HCT116 (cell line): Measurements from ENCODE around the gene FAM151A. TPM values are rescaled to one million over a fixed set of nuclear protein-coding genes. Genes with fewer than 3 reads are reported as not detected.

ENCODE experiments used
- ATAC-seq: fragments of 200-7000 bp; cut with Tn5 transposase; 2 replicates; pipeline ENCODE4 v1.9.1; 2020; ENCODE audit warnings: mild to moderate bottlenecking, moderate library complexity
- BruUV-seq: library from RNA; stranded (reverse); fragments of 400-500 nt; replicated peaks from 2 replicates; lab custom pipeline; 2021; lab: Mats Ljungman, UMichigan
- CTCF ChIA-PET: fragments of 300-600 bp; sonication (Branson Sonifier 250); formaldehyde crosslinking; loops from one replicate; lab custom pipeline; 2021; ENCODE audit warnings: antibody characterized with exemption; lab: Charles Lee
- POLR2A ChIA-PET: fragments of 300-600, 350-600 bp; sonication (Branson Sonifier 250); formaldehyde crosslinking; loops from one replicate; lab custom pipeline; 2021; ENCODE audit warnings: antibody characterized with exemption; lab: Charles Lee
- RAD21 ChIA-PET, 2 experiments: fragments of 300-600 bp; sonication (Branson Sonifier 250); formaldehyde crosslinking; loops; one replicate each; lab custom pipeline; 2023; ENCODE audit warnings: low total read pairs in 2 of 2; ENCODE audit not compliant: uncharacterized antibody in 2 of 2, unreplicated experiment in 2 of 2, low non-redundant PET in 1 of 2; lab: Charles Lee
- DNase-seq: peaks from one replicate; pipeline ENCODE4 v3.0.0-alpha.2; 2010; ENCODE audit warnings: low read depth, low spot score
- H2AFZ ChIP-seq: fragments of 200-600 bp; shearing (Covaris generic), sonication (generic); 2 replicates; pipeline ENCODE4 v1.6.1; 2017; ENCODE audit warnings: low read depth, mixed run types, mixed read lengths, antibody characterized with exemption, low read length; ENCODE audit not compliant: poor library complexity, severe bottlenecking
- H3K27ac ChIP-seq: 2 replicates; pipeline ENCODE4 v1.5.1; 2012; ENCODE audit warnings: low read depth, low read length
- H3K27me3 ChIP-seq: fragments of 200-600 bp; sonication (generic); 2 replicates; pipeline ENCODE4 v1.6.1; 2016; ENCODE audit warnings: mixed run types, low read length, mixed read lengths; ENCODE audit not compliant: insufficient read depth
- H3K36me3 ChIP-seq, 2 experiments: fragments of 200-500 bp in 1 of 2; fragments of 200-600 bp in 1 of 2; sonication (Bioruptor generic) in 1 of 2; sonication (generic) in 1 of 2; 2 replicates each; pipeline versions ENCODE4 v1.5.1 to v1.6.1; 2014 to 2016; ENCODE audit warnings: low read length in 2 of 2, inconsistent platforms in 1 of 2, mixed read lengths in 1 of 2, mixed run types in 1 of 2; ENCODE audit not compliant: insufficient read depth in 2 of 2, control insufficient read depth in 1 of 2
- H3K4me1 ChIP-seq, 2 experiments: fragments of 200-600 bp in 1 of 2; sonication (generic) in 1 of 2; 2 replicates each; pipeline versions ENCODE4 v1.5.1 to v1.6.1; 2012 to 2017; ENCODE audit warnings: low read length in 2 of 2, inconsistent platforms in 1 of 2, mild to moderate bottlenecking in 1 of 2, mixed read lengths in 1 of 2, mixed run types in 1 of 2, moderate library complexity in 1 of 2; ENCODE audit not compliant: insufficient read depth in 2 of 2, control insufficient read depth in 1 of 2
- H3K4me2 ChIP-seq: fragments of 200-600 bp; sonication (generic); 2 replicates; pipeline ENCODE4 v1.6.1; 2017; ENCODE audit warnings: mixed run types, low read length, mixed read lengths
- H3K4me3 ChIP-seq, 2 experiments: fragments of 200-600 bp in 1 of 2; sonication (generic) in 1 of 2; replicated peaks in 1 of 2; 2 replicates each; pipeline ENCODE4 v1.5.1; 2011 to 2016; ENCODE audit warnings: low read length in 2 of 2, control low read depth in 1 of 2, low read depth in 1 of 2, mild to moderate bottlenecking in 1 of 2, mixed read lengths in 1 of 2, mixed run types in 1 of 2
- H3K79me2 ChIP-seq: fragments of 200-600 bp; sonication (generic); 2 replicates; pipeline ENCODE4 v1.6.1; 2017; ENCODE audit warnings: mild to moderate bottlenecking, mixed run types, low read length, moderate library complexity, mixed read lengths; ENCODE audit not compliant: insufficient read depth
- H3K9ac ChIP-seq: fragments of 200-600 bp; sonication (generic); 2 replicates; pipeline ENCODE4 v1.6.1; 2016; ENCODE audit warnings: low read length, mixed read lengths
- H3K9me2 ChIP-seq: fragments of 200-600 bp; sonication (generic), shearing (Covaris generic); 2 replicates; pipeline ENCODE4 v1.6.1; 2017; ENCODE audit warnings: mixed run types, mild to moderate bottlenecking, moderate library complexity; ENCODE audit not compliant: insufficient read depth
- H3K9me3 ChIP-seq, 2 experiments: fragments of 200-500 bp in 1 of 2; fragments of 200-600 bp in 1 of 2; sonication (Bioruptor generic) in 1 of 2; sonication (generic) in 1 of 2; 2 replicates each; pipeline ENCODE4 v1.6.1; 2014 to 2017; ENCODE audit warnings: low read length in 2 of 2, mixed read lengths in 2 of 2, inconsistent platforms in 1 of 2, low read depth in 1 of 2, mild to moderate bottlenecking in 1 of 2, mixed run types in 1 of 2, moderate library complexity in 1 of 2; ENCODE audit not compliant: control insufficient read depth in 1 of 2, insufficient read depth in 1 of 2
- H4K20me1 ChIP-seq: fragments of 200-600 bp; sonication (generic), shearing (Covaris generic); 2 replicates; pipeline ENCODE4 v1.6.1; 2017; ENCODE audit warnings: mixed run types, mild to moderate bottlenecking, moderate library complexity; ENCODE audit not compliant: insufficient read depth
- CBX3 ChIP-seq: IDR thresholded peaks from 2 replicates; pipeline ENCODE4 v1.6.1; 2012; ENCODE audit warnings: low read depth
- CEBPB ChIP-seq: IDR thresholded peaks from 2 replicates; pipeline ENCODE4 v1.6.1; 2012; ENCODE audit warnings: low read depth
- EGR1 ChIP-seq: IDR thresholded peaks from 2 replicates; pipeline ENCODE4 v1.6.1; 2012; ENCODE audit warnings: low read depth
- ELF1 ChIP-seq: IDR thresholded peaks from 2 replicates; pipeline ENCODE4 v1.6.1; 2012; ENCODE audit warnings: low read depth, borderline replicate concordance
- EZH2 ChIP-seq: fragments of 200-600 bp; sonication (generic); IDR thresholded peaks from 2 replicates; pipeline ENCODE4 v1.6.1; 2017; ENCODE audit warnings: antibody characterized with exemption, mixed run types
- EZH2phosphoT487 ChIP-seq: fragments of 200-600 bp; IDR thresholded peaks from 2 replicates; pipeline ENCODE4 v1.6.1; 2018; ENCODE audit warnings: antibody characterized with exemption, borderline replicate concordance
- FOSL1 ChIP-seq: IDR thresholded peaks from 2 replicates; pipeline ENCODE4 v1.6.1; 2012; ENCODE audit warnings: low read depth
- JUND ChIP-seq: IDR thresholded peaks from 2 replicates; pipeline ENCODE4 v1.6.1; 2012
- POLR2A ChIP-seq: IDR thresholded peaks from 2 replicates; pipeline ENCODE4 v1.7.0; 2011; ENCODE audit warnings: borderline replicate concordance; ENCODE audit not compliant: insufficient read depth, insufficient read length; ENCODE audit errors: extremely low read depth
- POLR2AphosphoS5 ChIP-seq: IDR thresholded peaks from 2 replicates; pipeline ENCODE4 v1.6.1; 2011; ENCODE audit warnings: mild to moderate bottlenecking, low read depth, low read length, moderate library complexity
- RAD21 ChIP-seq: IDR thresholded peaks from 2 replicates; pipeline ENCODE4 v1.6.1; 2012; ENCODE audit warnings: low read depth, mild to moderate bottlenecking
- SIN3A ChIP-seq: IDR thresholded peaks from 2 replicates; pipeline ENCODE4 v1.6.1; 2012; ENCODE audit warnings: low read depth
- SP1 ChIP-seq: IDR thresholded peaks from 2 replicates; pipeline ENCODE4 v1.6.1; 2012; ENCODE audit warnings: low read depth
- SRF ChIP-seq: IDR thresholded peaks from 2 replicates; pipeline ENCODE4 v1.6.1; 2012; ENCODE audit warnings: low read depth
- TCF7L2 ChIP-seq: IDR thresholded peaks from 2 replicates; pipeline ENCODE4 v1.7.0; 2011; ENCODE audit warnings: borderline replicate concordance, inconsistent platforms; ENCODE audit not compliant: insufficient read depth, insufficient read length; ENCODE audit errors: extremely low read depth
- YY1 ChIP-seq: IDR thresholded peaks from 2 replicates; pipeline ENCODE4 v1.6.1; 2011; ENCODE audit warnings: low read length, low read depth, moderate library complexity, mild to moderate bottlenecking; ENCODE audit not compliant: insufficient replicate concordance; ENCODE audit errors: extremely low read depth
- ZFX ChIP-seq: fragments of 450-650 bp; IDR thresholded peaks from 2 replicates; pipeline ENCODE4 v1.6.1; 2017
- intact Hi-C: fragments of 100-400 bp; cut with micrococcal nuclease; formaldehyde crosslinking; loops from 2 replicates; pipeline ENCODE4 v1.10.0; 2022
- total RNA-seq: library from RNA; stranded (reverse); gene quantifications from one replicate; pipeline ENCODE4 v1.2.1, GENCODE V29; 2021; ENCODE audit not compliant: unreplicated experiment
- TF ChIP-seq, protein P1 (sequence below): IDR thresholded peaks from 2 replicates; pipeline ENCODE4 v1.6.1; 2012
- TF ChIP-seq, protein P2 (sequence below): IDR thresholded peaks from 2 replicates; pipeline ENCODE4 v1.6.1; 2011; ENCODE audit warnings: mild to moderate bottlenecking, low read length, moderate library complexity; ENCODE audit not compliant: insufficient replicate concordance; ENCODE audit errors: extremely low read depth
- TF ChIP-seq, protein P3 (sequence below): IDR thresholded peaks from 2 replicates; pipeline ENCODE4 v1.6.1; 2012
- TF ChIP-seq, protein P4 (sequence below), 3 experiments: fragments of 200-600 bp in 1 of 3; sonication (generic) in 1 of 3; IDR thresholded peaks in 2 of 3; conservative IDR thresholded peaks in 1 of 3; 2 replicates each; pipeline ENCODE4 v1.5.1; 2012 to 2017; ENCODE audit warnings: low read depth in 2 of 3, low read length in 2 of 3, antibody characterized with exemption in 1 of 3, borderline replicate concordance in 1 of 3, control low read depth in 1 of 3, mild to moderate bottlenecking in 1 of 3, mixed read lengths in 1 of 3, mixed run types in 1 of 3, moderate library complexity in 1 of 3; ENCODE audit not compliant: insufficient read depth in 1 of 3
- TF ChIP-seq, protein P5 (sequence below): IDR thresholded peaks from 2 replicates; pipeline ENCODE4 v1.6.1; 2012; ENCODE audit warnings: low read depth

The FAM151A gene
- total RNA-seq, 1 experiment from 2014 or later: not detected

DNA sequence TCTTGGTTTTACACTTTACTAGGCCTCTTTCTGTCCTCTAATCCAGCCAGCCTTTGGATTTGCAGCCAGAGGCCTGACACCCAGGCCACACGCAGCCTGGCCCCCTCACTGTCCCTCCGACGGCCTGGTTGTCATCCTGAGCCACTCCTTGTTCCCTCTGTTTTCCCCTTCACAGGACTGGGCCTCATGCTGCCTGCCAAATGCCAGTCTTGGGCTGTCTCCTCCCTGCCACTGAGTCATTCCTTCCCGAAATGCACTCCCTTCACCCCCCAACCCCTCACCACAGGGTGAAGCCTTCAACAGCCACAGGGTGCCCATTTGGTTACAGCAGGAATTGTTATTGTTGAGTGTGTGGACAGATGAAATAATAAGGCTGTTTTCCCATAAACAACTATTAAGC is 54.0 kb downstream of the FAM151A start:
- H3K27ac ChIP-seq: peak overlapping the region; percentile 66

More for the DNA sequence above, 54.0 kb downstream of the FAM151A start:
- H3K4me2 ChIP-seq: peak overlapping the region; percentile 68
- TF ChIP-seq FOSL1: peak; percentile 37
- TF ChIP-seq, protein P1, sequence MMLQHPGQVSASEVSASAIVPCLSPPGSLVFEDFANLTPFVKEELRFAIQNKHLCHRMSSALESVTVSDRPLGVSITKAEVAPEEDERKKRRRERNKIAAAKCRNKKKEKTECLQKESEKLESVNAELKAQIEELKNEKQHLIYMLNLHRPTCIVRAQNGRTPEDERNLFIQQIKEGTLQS: no peak
- 0 out of 2 replicates have a peak, but pooled peaks have one; percentile 17 for TF ChIP-seq ZFX
- peak; percentile 59; the same call in 1 of the 2 replicates for TF ChIP-seq CBX3
- TF ChIP-seq TCF7L2: no peak
- TF ChIP-seq EZH2: no peak
- TF ChIP-seq YY1: no peak
- TF ChIP-seq EZH2phosphoT487: no peak
- TF ChIP-seq SRF: no peak
- TF ChIP-seq POLR2AphosphoS5: no peak
- TF ChIP-seq, protein P2, sequence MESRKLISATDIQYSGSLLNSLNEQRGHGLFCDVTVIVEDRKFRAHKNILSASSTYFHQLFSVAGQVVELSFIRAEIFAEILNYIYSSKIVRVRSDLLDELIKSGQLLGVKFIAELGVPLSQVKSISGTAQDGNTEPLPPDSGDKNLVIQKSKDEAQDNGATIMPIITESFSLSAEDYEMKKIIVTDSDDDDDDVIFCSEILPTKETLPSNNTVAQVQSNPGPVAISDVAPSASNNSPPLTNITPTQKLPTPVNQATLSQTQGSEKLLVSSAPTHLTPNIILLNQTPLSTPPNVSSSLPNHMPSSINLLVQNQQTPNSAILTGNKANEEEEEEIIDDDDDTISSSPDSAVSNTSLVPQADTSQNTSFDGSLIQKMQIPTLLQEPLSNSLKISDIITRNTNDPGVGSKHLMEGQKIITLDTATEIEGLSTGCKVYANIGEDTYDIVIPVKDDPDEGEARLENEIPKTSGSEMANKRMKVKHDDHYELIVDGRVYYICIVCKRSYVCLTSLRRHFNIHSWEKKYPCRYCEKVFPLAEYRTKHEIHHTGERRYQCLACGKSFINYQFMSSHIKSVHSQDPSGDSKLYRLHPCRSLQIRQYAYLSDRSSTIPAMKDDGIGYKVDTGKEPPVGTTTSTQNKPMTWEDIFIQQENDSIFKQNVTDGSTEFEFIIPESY: no peak
- TF ChIP-seq, protein P3, sequence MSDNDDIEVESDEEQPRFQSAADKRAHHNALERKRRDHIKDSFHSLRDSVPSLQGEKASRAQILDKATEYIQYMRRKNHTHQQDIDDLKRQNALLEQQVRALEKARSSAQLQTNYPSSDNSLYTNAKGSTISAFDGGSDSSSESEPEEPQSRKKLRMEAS: peak; percentile 39; the same call in 1 of the 2 replicates
- no peak for TF ChIP-seq POLR2A
- TF ChIP-seq, protein P4, sequence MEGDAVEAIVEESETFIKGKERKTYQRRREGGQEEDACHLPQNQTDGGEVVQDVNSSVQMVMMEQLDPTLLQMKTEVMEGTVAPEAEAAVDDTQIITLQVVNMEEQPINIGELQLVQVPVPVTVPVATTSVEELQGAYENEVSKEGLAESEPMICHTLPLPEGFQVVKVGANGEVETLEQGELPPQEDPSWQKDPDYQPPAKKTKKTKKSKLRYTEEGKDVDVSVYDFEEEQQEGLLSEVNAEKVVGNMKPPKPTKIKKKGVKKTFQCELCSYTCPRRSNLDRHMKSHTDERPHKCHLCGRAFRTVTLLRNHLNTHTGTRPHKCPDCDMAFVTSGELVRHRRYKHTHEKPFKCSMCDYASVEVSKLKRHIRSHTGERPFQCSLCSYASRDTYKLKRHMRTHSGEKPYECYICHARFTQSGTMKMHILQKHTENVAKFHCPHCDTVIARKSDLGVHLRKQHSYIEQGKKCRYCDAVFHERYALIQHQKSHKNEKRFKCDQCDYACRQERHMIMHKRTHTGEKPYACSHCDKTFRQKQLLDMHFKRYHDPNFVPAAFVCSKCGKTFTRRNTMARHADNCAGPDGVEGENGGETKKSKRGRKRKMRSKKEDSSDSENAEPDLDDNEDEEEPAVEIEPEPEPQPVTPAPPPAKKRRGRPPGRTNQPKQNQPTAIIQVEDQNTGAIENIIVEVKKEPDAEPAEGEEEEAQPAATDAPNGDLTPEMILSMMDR (IDR thresholded peaks at IDR 0.05 in 2 of 3, conservative IDR thresholded peaks at IDR 0.05 in 1 of 3; ENCODE audit: borderline replicate concordance in 1 of 3, insufficient read depth in 1 of 3, low read depth in 2 of 3, low read length in 2 of 3): no peak
- TF ChIP-seq, protein P5, sequence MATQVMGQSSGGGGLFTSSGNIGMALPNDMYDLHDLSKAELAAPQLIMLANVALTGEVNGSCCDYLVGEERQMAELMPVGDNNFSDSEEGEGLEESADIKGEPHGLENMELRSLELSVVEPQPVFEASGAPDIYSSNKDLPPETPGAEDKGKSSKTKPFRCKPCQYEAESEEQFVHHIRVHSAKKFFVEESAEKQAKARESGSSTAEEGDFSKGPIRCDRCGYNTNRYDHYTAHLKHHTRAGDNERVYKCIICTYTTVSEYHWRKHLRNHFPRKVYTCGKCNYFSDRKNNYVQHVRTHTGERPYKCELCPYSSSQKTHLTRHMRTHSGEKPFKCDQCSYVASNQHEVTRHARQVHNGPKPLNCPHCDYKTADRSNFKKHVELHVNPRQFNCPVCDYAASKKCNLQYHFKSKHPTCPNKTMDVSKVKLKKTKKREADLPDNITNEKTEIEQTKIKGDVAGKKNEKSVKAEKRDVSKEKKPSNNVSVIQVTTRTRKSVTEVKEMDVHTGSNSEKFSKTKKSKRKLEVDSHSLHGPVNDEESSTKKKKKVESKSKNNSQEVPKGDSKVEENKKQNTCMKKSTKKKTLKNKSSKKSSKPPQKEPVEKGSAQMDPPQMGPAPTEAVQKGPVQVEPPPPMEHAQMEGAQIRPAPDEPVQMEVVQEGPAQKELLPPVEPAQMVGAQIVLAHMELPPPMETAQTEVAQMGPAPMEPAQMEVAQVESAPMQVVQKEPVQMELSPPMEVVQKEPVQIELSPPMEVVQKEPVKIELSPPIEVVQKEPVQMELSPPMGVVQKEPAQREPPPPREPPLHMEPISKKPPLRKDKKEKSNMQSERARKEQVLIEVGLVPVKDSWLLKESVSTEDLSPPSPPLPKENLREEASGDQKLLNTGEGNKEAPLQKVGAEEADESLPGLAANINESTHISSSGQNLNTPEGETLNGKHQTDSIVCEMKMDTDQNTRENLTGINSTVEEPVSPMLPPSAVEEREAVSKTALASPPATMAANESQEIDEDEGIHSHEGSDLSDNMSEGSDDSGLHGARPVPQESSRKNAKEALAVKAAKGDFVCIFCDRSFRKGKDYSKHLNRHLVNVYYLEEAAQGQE: no peak
- no peak for TF ChIP-seq CEBPB
- TF ChIP-seq SP1: peak; percentile 55
- TF ChIP-seq SIN3A: no peak
- no peak for TF ChIP-seq ELF1
- no peak for TF ChIP-seq RAD21
- TF ChIP-seq JUND: peak; percentile 62
- TF ChIP-seq EGR1: no peak
- no peak overlapping the region for H2AFZ ChIP-seq
- peak overlapping the region; percentile 39 for H3K9ac ChIP-seq
- H3K79me2 ChIP-seq: no peaks in the 10 kb centered on the region
- H3K4me3 ChIP-seq: no peak overlapping the region
- H3K36me3 ChIP-seq: no peaks in the 10 kb centered on the region
- intact Hi-C loops: no loop called here
- RAD21 ChIA-PET: no interaction called here
- no peaks in the 10 kb centered on the region for H3K9me3 ChIP-seq
- CTCF ChIA-PET: no interaction called here
- H3K27me3 ChIP-seq: no peaks in the 10 kb centered on the region
- H3K4me1 ChIP-seq: peaks cover 70 to 92% of the 10 kb centered on the region in 2 experiments
- DNase-seq (no peak), ATAC-seq (peak; percentile 56)
- POLR2A ChIA-PET: interaction anchor here (1.3 kb wide), 1 partner anchor 12 kb away, joined by 4 read pairs; no protein-coding TSS in a partner anchor
- H4K20me1 ChIP-seq: no peaks in the 10 kb centered on the region
- H3K9me2 ChIP-seq: no peaks in the 10 kb centered on the region
- no TSS peak for BruUV-seq
